HCT116 (cell line): Measurements from ENCODE around the gene CREBL2. TPM values are rescaled to one million over a fixed set of nuclear protein-coding genes. Genes with fewer than 3 reads are reported as not detected.

Source experiments
- ATAC-seq: fragments of 200-7000 bp; cut with Tn5 transposase; 2 replicates; pipeline ENCODE4 v1.9.1; 2020; ENCODE audit warnings: mild to moderate bottlenecking, moderate library complexity
- BruUV-seq: library from RNA; stranded (reverse); fragments of 400-500 nt; replicated peaks from 2 replicates; lab custom pipeline; 2021; lab: Mats Ljungman, UMichigan
- CTCF ChIA-PET: fragments of 300-600 bp; sonication (Branson Sonifier 250); formaldehyde crosslinking; loops from one replicate; lab custom pipeline; 2021; ENCODE audit warnings: antibody characterized with exemption; lab: Charles Lee
- POLR2A ChIA-PET: fragments of 300-600, 350-600 bp; sonication (Branson Sonifier 250); formaldehyde crosslinking; loops from one replicate; lab custom pipeline; 2021; ENCODE audit warnings: antibody characterized with exemption; lab: Charles Lee
- RAD21 ChIA-PET, 2 experiments: fragments of 300-600 bp; sonication (Branson Sonifier 250); formaldehyde crosslinking; loops; one replicate each; lab custom pipeline; 2023; ENCODE audit warnings: low total read pairs in 2 of 2; ENCODE audit not compliant: uncharacterized antibody in 2 of 2, unreplicated experiment in 2 of 2, low non-redundant PET in 1 of 2; lab: Charles Lee
- DNase-seq: peaks from one replicate; pipeline ENCODE4 v3.0.0-alpha.2; 2010; ENCODE audit warnings: low read depth, low spot score
- H2AFZ ChIP-seq: fragments of 200-600 bp; shearing (Covaris generic), sonication (generic); 2 replicates; pipeline ENCODE4 v1.6.1; 2017; ENCODE audit warnings: low read depth, mixed run types, mixed read lengths, antibody characterized with exemption, low read length; ENCODE audit not compliant: poor library complexity, severe bottlenecking
- H3K27ac ChIP-seq: 2 replicates; pipeline ENCODE4 v1.5.1; 2012; ENCODE audit warnings: low read depth, low read length
- H3K27me3 ChIP-seq: fragments of 200-600 bp; sonication (generic); 2 replicates; pipeline ENCODE4 v1.6.1; 2016; ENCODE audit warnings: mixed run types, low read length, mixed read lengths; ENCODE audit not compliant: insufficient read depth
- H3K36me3 ChIP-seq, 2 experiments: fragments of 200-500 bp in 1 of 2; fragments of 200-600 bp in 1 of 2; sonication (Bioruptor generic) in 1 of 2; sonication (generic) in 1 of 2; 2 replicates each; pipeline versions ENCODE4 v1.5.1 to v1.6.1; 2014 to 2016; ENCODE audit warnings: low read length in 2 of 2, inconsistent platforms in 1 of 2, mixed read lengths in 1 of 2, mixed run types in 1 of 2; ENCODE audit not compliant: insufficient read depth in 2 of 2, control insufficient read depth in 1 of 2
- H3K4me1 ChIP-seq, 2 experiments: fragments of 200-600 bp in 1 of 2; sonication (generic) in 1 of 2; 2 replicates each; pipeline versions ENCODE4 v1.5.1 to v1.6.1; 2012 to 2017; ENCODE audit warnings: low read length in 2 of 2, inconsistent platforms in 1 of 2, mild to moderate bottlenecking in 1 of 2, mixed read lengths in 1 of 2, mixed run types in 1 of 2, moderate library complexity in 1 of 2; ENCODE audit not compliant: insufficient read depth in 2 of 2, control insufficient read depth in 1 of 2
- H3K4me2 ChIP-seq: fragments of 200-600 bp; sonication (generic); 2 replicates; pipeline ENCODE4 v1.6.1; 2017; ENCODE audit warnings: mixed run types, low read length, mixed read lengths
- H3K4me3 ChIP-seq, 2 experiments: fragments of 200-600 bp in 1 of 2; sonication (generic) in 1 of 2; replicated peaks in 1 of 2; 2 replicates each; pipeline ENCODE4 v1.5.1; 2011 to 2016; ENCODE audit warnings: low read length in 2 of 2, control low read depth in 1 of 2, low read depth in 1 of 2, mild to moderate bottlenecking in 1 of 2, mixed read lengths in 1 of 2, mixed run types in 1 of 2
- H3K79me2 ChIP-seq: fragments of 200-600 bp; sonication (generic); 2 replicates; pipeline ENCODE4 v1.6.1; 2017; ENCODE audit warnings: mild to moderate bottlenecking, mixed run types, low read length, moderate library complexity, mixed read lengths; ENCODE audit not compliant: insufficient read depth
- H3K9ac ChIP-seq: fragments of 200-600 bp; sonication (generic); 2 replicates; pipeline ENCODE4 v1.6.1; 2016; ENCODE audit warnings: low read length, mixed read lengths
- H3K9me2 ChIP-seq: fragments of 200-600 bp; sonication (generic), shearing (Covaris generic); 2 replicates; pipeline ENCODE4 v1.6.1; 2017; ENCODE audit warnings: mixed run types, mild to moderate bottlenecking, moderate library complexity; ENCODE audit not compliant: insufficient read depth
- H3K9me3 ChIP-seq, 2 experiments: fragments of 200-500 bp in 1 of 2; fragments of 200-600 bp in 1 of 2; sonication (Bioruptor generic) in 1 of 2; sonication (generic) in 1 of 2; 2 replicates each; pipeline ENCODE4 v1.6.1; 2014 to 2017; ENCODE audit warnings: low read length in 2 of 2, mixed read lengths in 2 of 2, inconsistent platforms in 1 of 2, low read depth in 1 of 2, mild to moderate bottlenecking in 1 of 2, mixed run types in 1 of 2, moderate library complexity in 1 of 2; ENCODE audit not compliant: control insufficient read depth in 1 of 2, insufficient read depth in 1 of 2
- H4K20me1 ChIP-seq: fragments of 200-600 bp; sonication (generic), shearing (Covaris generic); 2 replicates; pipeline ENCODE4 v1.6.1; 2017; ENCODE audit warnings: mixed run types, mild to moderate bottlenecking, moderate library complexity; ENCODE audit not compliant: insufficient read depth
- ATF3 ChIP-seq: IDR thresholded peaks from 2 replicates; pipeline ENCODE4 v1.6.1; 2012
- JUND ChIP-seq: IDR thresholded peaks from 2 replicates; pipeline ENCODE4 v1.6.1; 2012
- MAX ChIP-seq: IDR thresholded peaks from 2 replicates; pipeline ENCODE4 v1.6.1; 2012
- POLR2A ChIP-seq: IDR thresholded peaks from 2 replicates; pipeline ENCODE4 v1.7.0; 2011; ENCODE audit warnings: borderline replicate concordance; ENCODE audit not compliant: insufficient read depth, insufficient read length; ENCODE audit errors: extremely low read depth
- RAD21 ChIP-seq: IDR thresholded peaks from 2 replicates; pipeline ENCODE4 v1.6.1; 2012; ENCODE audit warnings: low read depth, mild to moderate bottlenecking
- ZBTB33 ChIP-seq: IDR thresholded peaks from 2 replicates; pipeline ENCODE4 v1.6.1; 2011; ENCODE audit warnings: mild to moderate bottlenecking, low read length, moderate library complexity; ENCODE audit not compliant: insufficient replicate concordance; ENCODE audit errors: extremely low read depth
- intact Hi-C: fragments of 100-400 bp; cut with micrococcal nuclease; formaldehyde crosslinking; loops from 2 replicates; pipeline ENCODE4 v1.10.0; 2022
- total RNA-seq: library from RNA; stranded (reverse); gene quantifications from one replicate; pipeline ENCODE4 v1.2.1, GENCODE V29; 2021; ENCODE audit not compliant: unreplicated experiment

CREBL2 gene
- total RNA-seq, 1 experiment from 2014 or later, result 11.3 TPM

GRCh38 chr12:12693111-12693671 is 81.5 kb downstream of the CREBL2 start:
- no TSS peak for BruUV-seq
- intact Hi-C loops, result no loop called here
- no peak overlapping the region for H2AFZ ChIP-seq
- no peaks in the 10 kb centered on the region for H3K79me2 ChIP-seq
- no peaks in the 10 kb centered on the region for H3K9me3 ChIP-seq
- H3K4me2 ChIP-seq, result no peak overlapping the region
- CTCF ChIA-PET, result no interaction called here
- no peaks in the 10 kb centered on the region for H4K20me1 ChIP-seq
- no peak for DNase-seq
- H3K9ac ChIP-seq, result no peak overlapping the region
- POLR2A ChIA-PET, result no interaction called here
- ATAC-seq, result no peak
- H3K36me3 ChIP-seq, result no peaks in the 10 kb centered on the region
- peaks cover 5 to 19% of the 10 kb centered on the region in 2 experiments; a peak in 3 of 4 replicates for H3K4me1 ChIP-seq
- no peak overlapping the region for H3K4me3 ChIP-seq
- TF ChIP-seq MAX (no peak), RAD21 (no peak), ATF3 (no peak), JUND (no peak), ZBTB33 (no peak), POLR2A (no peak)
- TF ChIP-seq, all 23 proteins: peak for 0
- H3K27ac ChIP-seq, result no peak overlapping the region
- no peaks in the 10 kb centered on the region for H3K9me2 ChIP-seq
- RAD21 ChIA-PET, result no interaction called here
- no peaks in the 10 kb centered on the region for H3K27me3 ChIP-seq

Other genes with a start within 250 kb of the CREBL2 start
- gene DUSP16, start 49.0 kb upstream of the CREBL2 start, total RNA-seq, result 13.4 TPM
- 2.2 TPM for gene GPR19, start 84.3 kb downstream of the CREBL2 start, total RNA-seq
- gene CDKN1B, start 105.5 kb downstream of the CREBL2 start, total RNA-seq, result 33.1 TPM
- 3.9 TPM for gene APOLD1, start 173.8 kb downstream of the CREBL2 start, total RNA-seq
- 103 TPM for gene DDX47, start 201.5 kb downstream of the CREBL2 start, total RNA-seq